HEK293 (cell line): Measurements from ENCODE around the gene RETREG3.

Experiments used
- BCL11A ChIP-seq: fragments of 450-650 bp; formaldehyde crosslinking; IDR thresholded peaks from 2 replicates; pipeline ENCODE4 v1.5.1; 2016; ENCODE audit warnings: low read depth, missing biosample characterization, missing genetic modification characterization
- KLF7 ChIP-seq: fragments of 450-650 bp; formaldehyde crosslinking; IDR thresholded peaks from 2 replicates; pipeline ENCODE4 v1.5.1; 2016; ENCODE audit warnings: missing biosample characterization, missing genetic modification characterization, borderline replicate concordance
- MYNN ChIP-seq: fragments of 450-650 bp; formaldehyde crosslinking; IDR thresholded peaks from 2 replicates; pipeline ENCODE4 v1.5.1; 2016; ENCODE audit warnings: missing biosample characterization, missing genetic modification characterization, borderline replicate concordance
- ZBTB1 ChIP-seq: fragments of 450-650 bp; formaldehyde crosslinking; IDR thresholded peaks from 2 replicates; pipeline ENCODE4 v1.5.1; 2016; ENCODE audit warnings: missing biosample characterization, missing genetic modification characterization
- ZBTB7A ChIP-seq: fragments of 450-650 bp; formaldehyde crosslinking; IDR thresholded peaks from 2 replicates; pipeline ENCODE4 v1.5.1; 2016; ENCODE audit warnings: low read depth, missing biosample characterization, missing genetic modification characterization
- ZNF114 ChIP-seq: fragments of 450-650 bp; formaldehyde crosslinking; IDR thresholded peaks from 2 replicates; pipeline ENCODE4 v1.5.0; 2017; ENCODE audit warnings: missing biosample characterization, missing genetic modification characterization
- ZNF146 ChIP-seq: fragments of 450-650 bp; formaldehyde crosslinking; IDR thresholded peaks from 2 replicates; pipeline ENCODE4 v1.5.1; 2016; ENCODE audit warnings: missing biosample characterization, missing genetic modification characterization
- ZNF23 ChIP-seq: fragments of 450-650 bp; formaldehyde crosslinking; IDR thresholded peaks from 2 replicates; pipeline ENCODE4 v1.5.1; 2016; ENCODE audit warnings: missing biosample characterization, missing genetic modification characterization, borderline replicate concordance
- ZNF501 ChIP-seq: fragments of 450-650 bp; formaldehyde crosslinking; IDR thresholded peaks from 2 replicates; pipeline ENCODE4 v1.5.1; 2016; ENCODE audit warnings: missing biosample characterization, missing genetic modification characterization
- ZNF549 ChIP-seq: fragments of 450-650 bp; IDR thresholded peaks from 2 replicates; pipeline ENCODE4 v1.5.1; 2018; ENCODE audit warnings: missing biosample characterization, missing genetic modification characterization, mild to moderate bottlenecking, inconsistent platforms, moderate library complexity
- ZNF626 ChIP-seq: fragments of 450-650 bp; sonication (Bioruptor Pico); formaldehyde crosslinking; IDR thresholded peaks from 2 replicates; pipeline ENCODE4 v1.5.1; 2018; ENCODE audit warnings: missing biosample characterization, missing genetic modification characterization, inconsistent platforms
- ZNF768 ChIP-seq: fragments of 450-650 bp; formaldehyde crosslinking; IDR thresholded peaks from 2 replicates; pipeline ENCODE4 v1.5.1; 2018; ENCODE audit warnings: missing biosample characterization, mild to moderate bottlenecking, missing genetic modification characterization
- ZNF792 ChIP-seq: fragments of 450-650 bp; formaldehyde crosslinking; IDR thresholded peaks from 2 replicates; pipeline ENCODE4 v1.5.1; 2016; ENCODE audit warnings: missing biosample characterization, missing genetic modification characterization
- ZSCAN23 ChIP-seq: fragments of 450-650 bp; formaldehyde crosslinking; IDR thresholded peaks from 2 replicates; pipeline ENCODE4 v1.5.1; 2016; ENCODE audit warnings: missing biosample characterization, missing genetic modification characterization
- TF ChIP-seq, protein P1 (sequence below): fragments of 450-650 bp; formaldehyde crosslinking; conservative IDR thresholded peaks from 2 replicates; pipeline ENCODE4 v1.5.1; 2016; ENCODE audit warnings: low read depth, missing biosample characterization, missing genetic modification characterization
- TF ChIP-seq, protein P2 (sequence below): fragments of 450-650 bp; formaldehyde crosslinking; IDR thresholded peaks from 2 replicates; pipeline ENCODE4 v1.5.1; 2016; ENCODE audit warnings: missing biosample characterization, missing genetic modification characterization, low read depth
- TF ChIP-seq, protein P3 (sequence below): fragments of 450-650 bp; formaldehyde crosslinking; IDR thresholded peaks from 2 replicates; pipeline ENCODE4 v1.5.1; 2016; ENCODE audit warnings: missing biosample characterization, missing genetic modification characterization
- TF ChIP-seq, protein P4 (sequence below): fragments of 450-650 bp; formaldehyde crosslinking; IDR thresholded peaks from 2 replicates; pipeline ENCODE4 v1.5.1; 2016; ENCODE audit warnings: missing biosample characterization, missing genetic modification characterization

RETREG3 gene

DNA sequence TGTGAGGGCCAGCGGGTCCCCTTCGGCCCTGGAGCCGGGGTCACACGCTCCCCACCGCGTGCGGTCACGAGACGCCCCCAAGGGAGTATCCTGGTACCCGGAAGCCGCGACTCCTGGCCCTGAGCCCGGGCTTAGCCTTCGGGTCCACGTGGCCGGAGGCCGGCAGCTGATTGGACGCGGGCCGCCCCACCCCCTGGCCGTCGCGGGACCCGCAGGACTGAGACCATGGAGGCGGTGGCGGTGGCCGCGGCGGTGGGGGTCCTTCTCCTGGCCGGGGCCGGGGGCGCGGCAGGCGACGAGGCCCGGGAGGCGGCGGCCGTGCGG, 73.2 kb downstream of the RETREG3 start, which contains the start of gene NAGLU (continued):
- TF ChIP-seq, protein P1, sequence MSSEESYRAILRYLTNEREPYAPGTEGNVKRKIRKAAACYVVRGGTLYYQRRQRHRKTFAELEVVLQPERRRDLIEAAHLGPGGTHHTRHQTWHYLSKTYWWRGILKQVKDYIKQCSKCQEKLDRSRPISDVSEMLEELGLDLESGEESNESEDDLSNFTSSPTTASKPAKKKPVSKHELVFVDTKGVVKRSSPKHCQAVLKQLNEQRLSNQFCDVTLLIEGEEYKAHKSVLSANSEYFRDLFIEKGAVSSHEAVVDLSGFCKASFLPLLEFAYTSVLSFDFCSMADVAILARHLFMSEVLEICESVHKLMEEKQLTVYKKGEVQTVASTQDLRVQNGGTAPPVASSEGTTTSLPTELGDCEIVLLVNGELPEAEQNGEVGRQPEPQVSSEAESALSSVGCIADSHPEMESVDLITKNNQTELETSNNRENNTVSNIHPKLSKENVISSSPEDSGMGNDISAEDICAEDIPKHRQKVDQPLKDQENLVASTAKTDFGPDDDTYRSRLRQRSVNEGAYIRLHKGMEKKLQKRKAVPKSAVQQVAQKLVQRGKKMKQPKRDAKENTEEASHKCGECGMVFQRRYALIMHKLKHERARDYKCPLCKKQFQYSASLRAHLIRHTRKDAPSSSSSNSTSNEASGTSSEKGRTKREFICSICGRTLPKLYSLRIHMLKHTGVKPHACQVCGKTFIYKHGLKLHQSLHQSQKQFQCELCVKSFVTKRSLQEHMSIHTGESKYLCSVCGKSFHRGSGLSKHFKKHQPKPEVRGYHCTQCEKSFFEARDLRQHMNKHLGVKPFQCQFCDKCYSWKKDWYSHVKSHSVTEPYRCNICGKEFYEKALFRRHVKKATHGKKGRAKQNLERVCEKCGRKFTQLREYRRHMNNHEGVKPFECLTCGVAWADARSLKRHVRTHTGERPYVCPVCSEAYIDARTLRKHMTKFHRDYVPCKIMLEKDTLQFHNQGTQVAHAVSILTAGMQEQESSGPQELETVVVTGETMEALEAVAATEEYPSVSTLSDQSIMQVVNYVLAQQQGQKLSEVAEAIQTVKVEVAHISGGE (tag by site-specific recombination): no peak
- TF ChIP-seq, protein P2, sequence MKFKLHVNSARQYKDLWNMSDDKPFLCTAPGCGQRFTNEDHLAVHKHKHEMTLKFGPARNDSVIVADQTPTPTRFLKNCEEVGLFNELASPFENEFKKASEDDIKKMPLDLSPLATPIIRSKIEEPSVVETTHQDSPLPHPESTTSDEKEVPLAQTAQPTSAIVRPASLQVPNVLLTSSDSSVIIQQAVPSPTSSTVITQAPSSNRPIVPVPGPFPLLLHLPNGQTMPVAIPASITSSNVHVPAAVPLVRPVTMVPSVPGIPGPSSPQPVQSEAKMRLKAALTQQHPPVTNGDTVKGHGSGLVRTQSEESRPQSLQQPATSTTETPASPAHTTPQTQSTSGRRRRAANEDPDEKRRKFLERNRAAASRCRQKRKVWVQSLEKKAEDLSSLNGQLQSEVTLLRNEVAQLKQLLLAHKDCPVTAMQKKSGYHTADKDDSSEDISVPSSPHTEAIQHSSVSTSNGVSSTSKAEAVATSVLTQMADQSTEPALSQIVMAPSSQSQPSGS (tag by site-specific recombination): no peak
- TF ChIP-seq MYNN (tag by site-specific recombination) (no peak), ZNF23 (no peak), ZNF768 (tag by site-specific recombination) (no peak), KLF7 (tag by site-specific recombination) (peak; percentile 53; the same call in 1 of the 2 replicates), ZNF501 (no peak; the same call in 1 of the 2 replicates), ZNF626 (no peak), ZNF549 (tag by site-specific recombination) (no peak), ZNF114 (tag by site-specific recombination) (no peak), ZBTB1 (tag by site-specific recombination) (peak; percentile 51; the same call in 1 of the 2 replicates), ZBTB7A (tag by site-specific recombination) (no peak), ZNF146 (no peak), ZSCAN23 (no peak), ZNF792 (no peak), BCL11A (tag by site-specific recombination) (peak; percentile 97)
- TF ChIP-seq, protein P3, sequence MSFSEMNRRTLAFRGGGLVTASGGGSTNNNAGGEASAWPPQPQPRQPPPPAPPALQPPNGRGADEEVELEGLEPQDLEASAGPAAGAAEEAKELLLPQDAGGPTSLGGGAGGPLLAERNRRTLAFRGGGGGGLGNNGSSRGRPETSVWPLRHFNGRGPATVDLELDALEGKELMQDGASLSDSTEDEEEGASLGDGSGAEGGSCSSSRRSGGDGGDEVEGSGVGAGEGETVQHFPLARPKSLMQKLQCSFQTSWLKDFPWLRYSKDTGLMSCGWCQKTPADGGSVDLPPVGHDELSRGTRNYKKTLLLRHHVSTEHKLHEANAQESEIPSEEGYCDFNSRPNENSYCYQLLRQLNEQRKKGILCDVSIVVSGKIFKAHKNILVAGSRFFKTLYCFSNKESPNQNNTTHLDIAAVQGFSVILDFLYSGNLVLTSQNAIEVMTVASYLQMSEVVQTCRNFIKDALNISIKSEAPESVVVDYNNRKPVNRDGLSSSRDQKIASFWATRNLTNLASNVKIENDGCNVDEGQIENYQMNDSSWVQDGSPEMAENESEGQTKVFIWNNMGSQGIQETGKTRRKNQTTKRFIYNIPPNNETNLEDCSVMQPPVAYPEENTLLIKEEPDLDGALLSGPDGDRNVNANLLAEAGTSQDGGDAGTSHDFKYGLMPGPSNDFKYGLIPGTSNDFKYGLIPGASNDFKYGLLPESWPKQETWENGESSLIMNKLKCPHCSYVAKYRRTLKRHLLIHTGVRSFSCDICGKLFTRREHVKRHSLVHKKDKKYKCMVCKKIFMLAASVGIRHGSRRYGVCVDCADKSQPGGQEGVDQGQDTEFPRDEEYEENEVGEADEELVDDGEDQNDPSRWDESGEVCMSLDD (tag by site-specific recombination): peak; percentile 89
- TF ChIP-seq, protein P4, sequence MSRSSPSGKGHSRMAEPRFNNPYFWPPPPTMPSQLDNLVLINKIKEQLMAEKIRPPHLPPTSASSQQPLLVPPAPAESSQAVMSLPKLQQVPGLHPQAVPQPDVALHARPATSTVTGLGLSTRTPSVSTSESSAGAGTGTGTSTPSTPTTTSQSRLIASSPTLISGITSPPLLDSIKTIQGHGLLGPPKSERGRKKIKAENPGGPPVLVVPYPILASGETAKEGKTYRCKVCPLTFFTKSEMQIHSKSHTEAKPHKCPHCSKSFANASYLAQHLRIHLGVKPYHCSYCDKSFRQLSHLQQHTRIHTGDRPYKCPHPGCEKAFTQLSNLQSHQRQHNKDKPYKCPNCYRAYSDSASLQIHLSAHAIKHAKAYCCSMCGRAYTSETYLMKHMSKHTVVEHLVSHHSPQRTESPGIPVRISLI (tag by site-specific recombination): no peak
